ENCODE measurements around the gene B3GALT6.

The B3GALT6 gene

GRCh38 chr1:1228596-1229321 is 3.3 kb upstream of the B3GALT6 start:
- Histone ChIP-seq H3K27ac (ENCODE audit: low read length) (no peak overlapping the region), H3K9me2 (replicated peaks; ENCODE audit: insufficient read depth, low read length) (no peaks in the 10 kb centered on the region), H4K20me1 (ENCODE audit: insufficient read depth, low read length) (no peaks in the 10 kb centered on the region), H3F3A (ENCODE audit: insufficient read depth, low read length) (no peaks in the 10 kb centered on the region), H3K4me2 (ENCODE audit: low read depth, low read length) (no peak overlapping the region), H2AFZ (ENCODE audit: low read length) (no peak overlapping the region), H3K9ac (ENCODE audit: low read length) (no peak overlapping the region), H3K4me3 (ENCODE audit: low read length) (no peak overlapping the region), H3K27me3 (replicated peaks; ENCODE audit: insufficient read depth, low read length) (no peaks in the 10 kb centered on the region), H3K9me3 (replicated peaks; ENCODE audit: insufficient read depth, low read length) (no peaks in the 10 kb centered on the region), H3K36me3 (replicated peaks; ENCODE audit: insufficient read depth, low read length) (peaks cover 5% of the 10 kb centered on the region; the same call in 1 of the 2 replicates), H3K79me2 (ENCODE audit: low read length) (peaks cover 75% of the 10 kb centered on the region), H3K4me1 (ENCODE audit: low read length) (0 out of 2 replicates have a peak, but pooled peaks cover 3% of the 10 kb centered on the region)
- TF ChIP-seq EZH2phosphoT487 (IDR thresholded peaks at IDR 0.05; ENCODE audit: low read length): no peak
- DNase-seq: no peak

- Histone ChIP-seq H3F3A (ENCODE audit: insufficient read depth, low read length) (no peaks in the 10 kb centered on the region), H3K9ac (ENCODE audit: low read length) (no peak overlapping the region), H3K36me3 (replicated peaks; ENCODE audit: insufficient read depth, low read length) (peaks cover 5% of the 10 kb centered on the region; the same call in 1 of the 2 replicates), H3K79me2 (ENCODE audit: low read length) (peaks cover 72% of the 10 kb centered on the region), H3K27me3 (replicated peaks; ENCODE audit: insufficient read depth, low read length) (no peaks in the 10 kb centered on the region), H3K9me3 (replicated peaks; ENCODE audit: insufficient read depth, low read length) (no peaks in the 10 kb centered on the region), H3K4me2 (ENCODE audit: low read depth, low read length) (no peak overlapping the region), H3K27ac (ENCODE audit: low read length) (no peak overlapping the region), H3K9me2 (replicated peaks; ENCODE audit: insufficient read depth, low read length) (no peaks in the 10 kb centered on the region), H3K4me3 (ENCODE audit: low read length) (no peak overlapping the region), H2AFZ (ENCODE audit: low read length) (no peak overlapping the region), H4K20me1 (ENCODE audit: insufficient read depth, low read length) (no peaks in the 10 kb centered on the region), H3K4me1 (ENCODE audit: low read length) (0 out of 2 replicates have a peak, but pooled peaks cover 3% of the 10 kb centered on the region)
- no peak for DNase-seq
- TF ChIP-seq EZH2phosphoT487 (IDR thresholded peaks at IDR 0.05; ENCODE audit: low read length) (no peak), EZH2 (optimal IDR thresholded peaks at IDR 0.05; ENCODE audit: low read depth, low read length) (no peak), CTCF (IDR thresholded peaks at IDR 0.05; ENCODE audit: low read length) (no peak)
Measured at GRCh38 chr1:1229770-1230169, 2.3 kb upstream of the B3GALT6 start.

- no peak for DNase-seq
- Histone ChIP-seq H3K27me3 (replicated peaks; ENCODE audit: insufficient read depth, low read length) (no peaks in the 10 kb centered on the region), H3K9me3 (replicated peaks; ENCODE audit: insufficient read depth, low read length) (no peaks in the 10 kb centered on the region), H3K79me2 (ENCODE audit: low read length) (peaks cover 61% of the 10 kb centered on the region), H3K36me3 (replicated peaks; ENCODE audit: insufficient read depth, low read length) (peaks cover 5% of the 10 kb centered on the region; the same call in 1 of the 2 replicates), H3K9ac (ENCODE audit: low read length) (peak overlapping the region; percentile 72), H3F3A (ENCODE audit: insufficient read depth, low read length) (no peaks in the 10 kb centered on the region), H3K4me3 (ENCODE audit: low read length) (peak overlapping the region; percentile 83), H3K9me2 (replicated peaks; ENCODE audit: insufficient read depth, low read length) (no peaks in the 10 kb centered on the region), H3K27ac (ENCODE audit: low read length) (peak overlapping the region; percentile 3; the same call in 1 of the 2 replicates), H3K4me2 (ENCODE audit: low read depth, low read length) (peak overlapping the region; percentile 77), H4K20me1 (ENCODE audit: insufficient read depth, low read length) (no peaks in the 10 kb centered on the region), H3K4me1 (ENCODE audit: low read length) (0 out of 2 replicates have a peak, but pooled peaks cover 3% of the 10 kb centered on the region), H2AFZ (ENCODE audit: low read length) (peak overlapping the region; percentile 19; the same call in 1 of the 2 replicates)
- TF ChIP-seq EZH2phosphoT487 (IDR thresholded peaks at IDR 0.05; ENCODE audit: low read length) (no peak), CTCF (IDR thresholded peaks at IDR 0.05; ENCODE audit: low read length) (no peak; the same call in 1 of the 2 replicates), EZH2 (optimal IDR thresholded peaks at IDR 0.05; ENCODE audit: low read depth, low read length) (no peak)
Measured at GRCh38 chr1:1230656-1231399, 1.2 kb upstream of the B3GALT6 start.
